HL-60 (cell line): ENCODE measurements around the gene STAP1.
"Not testable (repeated sequence)": the region's sequence is repeated elsewhere in the genome, so short reads cannot be mapped to it uniquely, and the experiment has no call there.

Source experiments
- DNase-seq, 2 experiments: peaks; one replicate each; pipeline ENCODE4 v3.0.0-alpha.2; 2010 to 2020; ENCODE audit warnings: low read depth in 1 of 2, low spot score in 1 of 2
- H3K27ac ChIP-seq: fragments of 250-450 bp; sonication (Bioruptor Pico); replicated peaks from 2 replicates; pipeline ENCODE4 v1.5.1; 2020; ENCODE audit warnings: mild to moderate bottlenecking, moderate library complexity
- H3K27me3 ChIP-seq: fragments of 250-450 bp; sonication (Bioruptor Pico); 2 replicates; pipeline ENCODE4 v1.5.1; 2021; ENCODE audit warnings: mild to moderate bottlenecking, moderate library complexity; ENCODE audit not compliant: insufficient read depth, poor library complexity, severe bottlenecking
- H3K4me3 ChIP-seq: replicated peaks from 2 replicates; pipeline ENCODE4 v1.5.1; 2011; ENCODE audit warnings: mild to moderate bottlenecking, control low read depth, low read length; ENCODE audit not compliant: insufficient read depth
- CTCF ChIP-seq: IDR thresholded peaks from one replicate; pipeline ENCODE4 v1.5.1; 2011; ENCODE audit warnings: low read length, control low read depth, inconsistent platforms; ENCODE audit not compliant: insufficient read depth
- GABPA ChIP-seq: IDR thresholded peaks from 2 replicates; pipeline ENCODE4 v1.6.1; 2012; ENCODE audit warnings: low read depth
- POLR2AphosphoS5 ChIP-seq: IDR thresholded peaks from 2 replicates; pipeline ENCODE4 v1.6.1; 2012; ENCODE audit warnings: low read depth
- REST ChIP-seq: IDR thresholded peaks from 2 replicates; pipeline ENCODE4 v1.6.1; 2012; ENCODE audit warnings: low read depth; ENCODE audit not compliant: insufficient replicate concordance
- SPI1 ChIP-seq: IDR thresholded peaks from 2 replicates; pipeline ENCODE4 v1.6.1; 2012; ENCODE audit warnings: low read depth, mild to moderate bottlenecking, borderline replicate concordance

Gene STAP1

GRCh38 chr4:67634741-67635140 is 76.2 kb downstream of the STAP1 start:
- Histone ChIP-seq H3K27ac (no peak overlapping the region), H3K4me3 (no peak overlapping the region), H3K27me3 (no peaks in the 10 kb centered on the region)
- TF ChIP-seq REST: no peak
- TF ChIP-seq SPI1: no peak
- TF ChIP-seq CTCF: no peak
- TF ChIP-seq POLR2AphosphoS5: no peak
- TF ChIP-seq GABPA: no peak
- no peak for DNase-seq

GRCh38 chr4:67635331-67635730 is 76.8 kb downstream of the STAP1 start:
- H3K4me3 ChIP-seq: no peak overlapping the region
- TF ChIP-seq SPI1 (no peak), GABPA (no peak), POLR2AphosphoS5 (no peak), CTCF (no peak), REST (no peak)
- DNase-seq: no peak
- no peak overlapping the region for H3K27ac ChIP-seq
- no peaks in the 10 kb centered on the region for H3K27me3 ChIP-seq

- H3K27ac ChIP-seq, DNase-seq, H3K4me3 ChIP-seq, H3K27me3 ChIP-seq: not testable (repeated sequence)
These were observed 78.5 kb downstream of the STAP1 start for GRCh38 chr4:67636978-67637377.

- Histone ChIP-seq H3K4me3 (no peak overlapping the region), H3K27ac (peak overlapping the region; percentile 24; the same call in 1 of the 2 replicates), H3K27me3 (no peaks in the 10 kb centered on the region)
- TF ChIP-seq GABPA (no peak), CTCF (no peak), SPI1 (no peak), POLR2AphosphoS5 (no peak), REST (no peak)
- DNase-seq: peak in 1 of 2 experiments; percentile 65
These were observed 79.6 kb downstream of the STAP1 start for GRCh38 chr4:67638136-67638535.
